ENCODE data around the gene OXT.

Gene OXT

DNA sequence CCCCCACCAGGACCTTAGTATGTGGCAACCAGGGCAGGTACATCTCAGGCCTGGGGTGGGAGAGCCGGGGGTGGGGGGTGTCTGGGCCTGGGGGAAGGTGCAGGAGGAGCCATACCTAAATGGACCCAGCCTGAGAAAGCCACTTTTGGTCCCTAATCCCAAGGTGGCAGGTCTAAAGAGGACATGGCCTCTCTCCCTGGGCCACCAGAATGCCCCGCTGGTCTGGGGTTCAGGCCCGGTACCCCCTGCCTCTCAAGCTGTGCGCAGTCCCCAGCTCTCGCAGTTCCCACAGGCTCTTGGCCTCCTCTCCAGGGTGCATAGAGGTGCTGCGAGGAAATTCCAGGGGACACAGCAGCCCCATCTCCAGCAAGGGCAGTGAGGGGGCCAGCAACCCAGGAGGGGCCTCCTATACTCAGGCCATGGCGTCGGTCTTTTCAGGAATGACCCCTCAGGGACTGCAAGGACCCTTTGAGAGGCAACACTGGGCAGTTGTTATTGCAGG, 14.2 kb downstream of the OXT start:
- no peak for DNase-seq (ENCODE audit: low spot score)

DNA sequence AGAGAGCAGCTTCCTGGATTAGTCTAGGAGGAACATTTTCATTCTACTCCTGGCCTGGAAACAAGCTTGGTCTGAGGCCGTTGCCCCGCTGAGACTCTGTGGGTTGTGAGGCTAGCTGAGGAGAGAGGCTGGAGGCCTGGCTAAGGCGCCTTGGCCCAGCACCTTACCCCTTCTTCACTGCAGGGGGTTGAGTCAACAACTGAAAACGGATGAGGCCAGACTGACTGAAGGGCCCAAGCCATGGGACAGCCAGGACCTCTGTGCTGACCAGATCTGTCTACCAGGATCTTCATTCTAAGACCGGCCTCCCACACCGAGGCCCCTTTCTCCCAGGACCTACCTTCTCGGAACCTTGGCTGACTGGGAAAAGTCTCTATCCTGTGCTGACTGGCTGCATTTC, 16.6 kb downstream of the OXT start:
- no peak for DNase-seq (ENCODE audit: low spot score)

DNA sequence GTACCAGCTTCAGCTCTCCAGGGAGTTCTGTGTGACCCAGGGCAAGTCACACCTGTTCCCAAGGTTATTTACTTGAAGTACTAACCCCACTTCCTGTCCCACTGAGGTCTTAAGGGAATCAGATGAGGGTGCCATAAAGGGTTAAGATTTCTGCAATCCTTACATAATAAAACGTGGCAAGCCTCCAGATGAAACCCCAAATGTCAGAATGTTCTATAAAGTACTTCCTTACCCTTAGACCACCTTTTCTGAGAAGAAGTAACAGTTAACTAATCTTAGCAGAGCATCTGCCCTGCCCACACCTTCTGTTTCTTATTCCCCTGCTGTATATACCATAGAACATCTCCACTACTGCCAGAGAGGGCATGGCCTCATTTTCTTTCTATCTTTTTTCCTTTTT, 19.1 kb downstream of the OXT start:
- DNase-seq (ENCODE audit: low spot score): no peak

DNA sequence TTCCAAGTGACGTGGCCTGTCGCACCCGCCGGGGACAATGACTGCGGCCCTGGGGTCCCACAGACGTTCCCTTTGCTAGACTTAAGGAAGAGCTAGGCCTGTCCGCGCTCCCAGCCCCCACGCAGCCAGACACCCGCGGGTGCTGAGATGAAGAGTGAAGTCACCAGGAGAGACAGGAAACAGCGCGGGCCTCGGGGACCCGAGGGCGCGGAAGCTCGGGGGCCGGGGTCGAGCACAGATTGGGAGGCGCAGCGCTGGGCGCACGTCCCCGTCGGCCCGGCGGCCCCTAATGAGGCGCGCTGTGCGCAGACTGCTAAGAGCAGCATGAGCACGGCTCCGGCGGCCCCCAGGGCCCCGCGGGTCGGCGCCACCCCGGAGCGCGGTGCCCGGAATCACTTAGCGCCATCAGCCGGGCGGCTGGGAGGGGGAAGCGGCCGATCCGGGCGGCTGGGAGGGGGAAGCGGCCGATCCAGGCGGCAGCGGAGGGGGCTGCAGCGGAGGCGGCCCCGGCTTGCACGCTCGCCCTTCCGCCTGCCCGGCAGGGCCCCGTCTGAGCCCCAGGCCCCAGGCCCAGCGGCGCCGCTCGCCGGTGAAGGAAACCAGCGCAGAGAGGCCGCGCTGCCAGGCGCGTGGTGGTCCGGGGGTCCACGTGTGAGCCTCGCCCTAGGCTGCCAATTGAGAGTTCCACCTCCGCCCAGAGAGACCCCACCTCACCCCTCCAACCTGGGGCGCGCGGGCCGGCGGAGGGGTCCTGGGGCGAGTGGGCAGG, 21.4 kb downstream of the OXT start:
- DNase-seq (ENCODE audit: low spot score): no peak

DNA sequence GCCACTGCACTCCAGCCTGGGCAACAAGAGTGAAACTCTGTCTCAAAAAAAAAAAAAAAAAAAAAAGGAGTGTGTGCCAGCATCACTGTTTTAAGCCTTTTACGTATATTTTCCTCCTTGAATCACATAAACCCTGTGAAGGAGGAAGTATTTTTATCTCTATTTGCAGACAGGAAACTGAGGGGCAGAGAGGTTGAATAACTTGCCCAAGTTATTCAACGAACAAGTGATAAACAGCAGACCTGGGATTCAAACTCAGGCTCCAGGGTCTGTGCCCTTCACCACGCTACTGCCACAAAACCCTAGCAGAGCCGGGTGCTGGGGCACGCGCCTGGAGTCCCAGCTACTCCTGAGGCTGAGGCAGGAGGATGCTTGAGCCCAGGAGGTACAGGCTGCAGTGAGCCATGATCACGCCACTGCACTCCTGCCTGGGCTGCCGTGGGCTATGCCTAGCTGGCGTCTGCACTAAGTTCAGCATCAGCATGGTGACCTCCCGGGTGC, 22.5 kb downstream of the OXT start:
- no peak for DNase-seq (ENCODE audit: low spot score)

DNA sequence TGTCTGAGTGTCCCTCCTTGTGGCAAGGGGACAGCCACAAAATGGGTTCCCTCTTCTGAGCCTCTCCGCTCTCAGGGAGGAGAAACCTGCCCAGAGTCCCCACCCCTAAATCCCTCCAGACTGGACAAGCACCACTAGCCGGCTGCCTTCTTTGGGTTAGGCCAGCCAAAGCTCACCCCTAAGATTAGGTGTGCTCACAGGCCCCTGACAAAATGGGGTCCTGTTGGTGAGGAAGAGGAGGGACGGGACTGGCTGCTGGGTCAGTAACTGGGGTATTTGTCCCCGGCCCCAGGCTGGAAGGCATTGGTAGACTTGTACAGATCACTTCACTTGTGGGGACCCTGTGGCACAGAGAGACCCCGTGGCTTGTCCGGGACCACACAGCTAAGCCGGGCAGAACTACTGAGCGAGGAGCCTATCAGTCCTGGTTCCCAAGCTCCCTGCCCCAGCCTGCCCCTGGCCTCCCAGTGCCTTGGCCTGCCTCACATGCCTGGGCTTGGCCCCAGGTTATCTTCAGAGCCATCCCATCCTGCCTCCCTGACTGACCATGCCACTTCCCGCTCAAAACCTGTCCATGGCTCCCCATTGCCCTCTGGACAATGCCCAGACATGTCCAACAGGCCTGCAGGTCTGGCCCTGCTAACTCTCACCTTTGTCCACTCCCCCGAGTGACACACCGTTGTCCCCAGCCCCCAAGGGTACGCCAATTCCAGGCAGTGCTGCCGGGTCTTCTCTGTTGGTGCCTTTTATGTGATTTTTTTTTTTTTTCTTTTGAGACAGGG, 23.6 kb downstream of the OXT start:
- DNase-seq (ENCODE audit: low spot score): no peak

DNA sequence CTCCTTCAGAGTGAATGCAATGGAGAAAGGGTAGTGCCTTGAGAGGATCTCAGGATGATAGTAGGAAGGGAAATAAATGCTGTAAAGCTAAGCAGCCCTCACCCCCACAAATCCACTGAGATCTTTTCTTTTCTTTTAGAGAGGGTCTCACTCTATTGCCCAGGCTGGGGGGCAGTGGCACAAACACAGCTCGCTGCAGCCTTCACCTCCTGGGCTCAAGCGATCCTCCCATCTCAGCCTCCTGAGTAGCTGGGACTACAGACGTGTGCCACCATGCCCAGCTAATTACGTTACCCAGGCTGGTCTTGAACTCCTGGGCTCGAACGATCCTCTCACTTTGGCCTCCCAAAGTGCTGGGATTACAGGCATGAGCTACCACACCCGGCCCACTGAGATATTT, 29.1 kb downstream of the OXT start:
- no peak for DNase-seq (ENCODE audit: low spot score)

DNA sequence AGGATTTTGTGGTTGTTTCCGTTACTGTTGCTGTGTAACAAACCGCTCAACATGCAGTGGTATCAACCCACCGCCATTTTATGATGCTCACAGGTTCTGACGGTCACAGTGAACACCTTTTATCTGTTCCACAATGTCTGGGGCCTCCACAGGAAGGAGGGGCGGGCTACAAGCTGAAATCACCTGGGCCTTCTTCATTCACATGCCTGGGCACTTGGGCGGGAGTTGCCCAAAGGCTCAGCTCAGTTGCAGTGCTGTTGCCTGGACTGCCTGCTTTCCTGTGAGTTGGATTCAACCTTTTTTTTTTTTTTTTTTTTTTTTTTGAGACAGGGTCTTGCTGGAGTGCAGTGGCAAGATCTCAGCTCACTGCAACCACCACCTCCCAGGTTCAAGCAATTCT, 29.8 kb downstream of the OXT start:
- no peak for DNase-seq (ENCODE audit: low spot score)

DNA sequence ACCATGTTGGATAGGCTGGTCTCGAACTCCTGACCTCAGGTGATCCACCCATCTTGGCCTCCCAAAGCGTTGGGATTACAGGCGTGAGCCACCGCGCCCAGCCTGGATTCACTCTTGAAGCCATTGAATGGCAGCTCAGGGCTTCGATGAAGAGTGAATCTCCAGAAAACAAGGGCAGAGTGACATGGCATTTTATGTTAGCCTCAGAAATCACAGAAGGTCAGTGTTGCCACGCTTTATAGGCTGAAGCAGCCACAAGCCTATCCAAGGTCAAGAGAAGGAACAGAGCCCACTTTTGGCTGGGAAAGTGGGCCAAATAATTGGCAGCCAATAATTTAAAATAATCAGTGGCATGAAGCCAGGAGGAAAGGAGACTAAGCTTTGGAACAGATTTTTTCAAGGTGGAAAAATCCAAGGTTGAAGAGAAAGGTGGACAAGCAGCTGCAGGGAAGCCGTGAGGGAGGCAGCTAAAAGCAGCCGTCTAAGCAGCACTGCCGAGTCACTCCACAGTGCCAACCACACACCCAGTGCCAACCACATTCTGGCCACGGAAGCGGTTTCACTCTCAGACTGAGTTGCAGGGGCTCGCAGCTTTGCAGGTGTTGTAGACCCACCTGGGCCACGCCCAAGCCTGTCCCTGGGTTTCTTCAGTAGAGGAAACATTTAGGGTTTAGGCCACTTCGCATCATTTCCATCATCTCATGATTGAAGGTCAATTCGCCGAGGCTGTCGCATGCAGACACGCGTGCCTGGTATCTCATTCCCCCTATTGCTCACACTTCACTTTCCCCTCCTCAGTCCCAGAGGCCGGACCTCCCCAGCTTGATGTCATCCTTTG, 30.5 kb downstream of the OXT start:
- no peak for DNase-seq (ENCODE audit: low spot score)

DNA sequence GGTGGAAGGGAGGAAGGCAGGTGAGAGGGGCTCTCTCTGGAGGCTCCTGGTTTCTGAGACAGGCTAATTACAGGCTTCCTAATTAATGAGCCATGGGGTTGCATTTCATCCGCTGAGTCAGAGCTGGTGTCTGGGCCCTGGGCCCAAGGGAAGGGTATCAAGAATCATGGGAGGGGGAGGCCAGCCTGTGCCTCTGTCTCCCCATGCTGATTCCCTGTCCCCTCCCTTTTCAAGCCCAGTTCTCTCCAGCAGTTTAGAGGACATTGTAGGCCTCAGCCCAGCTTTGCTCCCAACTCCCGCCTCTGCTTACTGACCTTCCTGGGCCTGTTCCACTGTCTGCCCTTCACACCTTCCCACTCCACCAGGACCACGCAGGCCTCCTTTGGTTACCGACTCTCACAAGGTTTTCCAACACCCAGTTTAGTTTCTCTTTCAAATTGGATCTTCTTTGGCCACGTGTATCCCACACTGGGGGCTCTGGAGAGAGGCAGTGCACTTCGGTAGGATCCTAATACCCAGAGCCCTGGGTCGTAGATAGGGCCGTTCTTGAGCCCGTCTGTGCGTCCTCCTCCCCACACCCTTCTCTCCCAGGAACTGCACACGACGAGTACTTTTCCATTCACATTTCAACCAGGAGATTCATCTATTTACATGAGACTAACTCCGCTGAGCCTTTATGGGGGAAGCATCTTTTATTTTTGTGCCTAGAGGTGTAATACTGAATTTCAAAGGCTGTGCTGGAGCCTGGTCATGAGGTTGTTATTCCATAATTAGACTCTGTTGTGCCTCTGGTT, 31.4 kb downstream of the OXT start:
- DNase-seq (ENCODE audit: low spot score): no peak

DNA sequence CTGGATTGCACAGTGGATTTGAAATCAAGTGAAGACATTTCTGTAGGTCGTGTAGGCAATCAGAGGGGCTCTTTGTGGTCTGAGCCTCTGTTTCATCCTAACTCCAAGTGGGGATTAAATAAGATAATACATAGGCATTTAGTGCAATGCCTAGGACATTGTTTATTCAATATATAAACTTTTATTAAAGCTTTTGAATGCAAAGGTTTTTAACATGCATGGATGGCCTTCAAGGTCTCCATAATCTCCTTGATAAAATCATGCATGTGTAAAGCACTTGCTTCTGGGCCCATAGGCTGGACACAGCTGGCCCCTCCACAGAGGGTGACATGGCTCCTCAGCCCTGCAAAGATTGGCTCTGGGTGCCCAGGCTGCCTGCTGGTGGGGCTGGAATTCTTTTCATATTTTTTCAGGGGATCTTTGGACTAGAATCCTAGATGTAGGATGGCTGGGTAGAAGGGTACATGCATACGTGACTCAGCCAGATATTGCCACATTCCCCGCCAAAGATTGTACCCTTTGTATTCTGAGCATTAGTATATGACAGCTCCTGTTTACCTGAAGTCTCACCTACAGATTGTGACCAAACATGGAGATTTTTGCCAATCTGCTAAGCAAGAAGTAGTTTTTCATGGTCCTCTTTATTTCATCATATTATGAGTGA, 32.1 kb downstream of the OXT start:
- DNase-seq (ENCODE audit: low spot score): no peak

DNA sequence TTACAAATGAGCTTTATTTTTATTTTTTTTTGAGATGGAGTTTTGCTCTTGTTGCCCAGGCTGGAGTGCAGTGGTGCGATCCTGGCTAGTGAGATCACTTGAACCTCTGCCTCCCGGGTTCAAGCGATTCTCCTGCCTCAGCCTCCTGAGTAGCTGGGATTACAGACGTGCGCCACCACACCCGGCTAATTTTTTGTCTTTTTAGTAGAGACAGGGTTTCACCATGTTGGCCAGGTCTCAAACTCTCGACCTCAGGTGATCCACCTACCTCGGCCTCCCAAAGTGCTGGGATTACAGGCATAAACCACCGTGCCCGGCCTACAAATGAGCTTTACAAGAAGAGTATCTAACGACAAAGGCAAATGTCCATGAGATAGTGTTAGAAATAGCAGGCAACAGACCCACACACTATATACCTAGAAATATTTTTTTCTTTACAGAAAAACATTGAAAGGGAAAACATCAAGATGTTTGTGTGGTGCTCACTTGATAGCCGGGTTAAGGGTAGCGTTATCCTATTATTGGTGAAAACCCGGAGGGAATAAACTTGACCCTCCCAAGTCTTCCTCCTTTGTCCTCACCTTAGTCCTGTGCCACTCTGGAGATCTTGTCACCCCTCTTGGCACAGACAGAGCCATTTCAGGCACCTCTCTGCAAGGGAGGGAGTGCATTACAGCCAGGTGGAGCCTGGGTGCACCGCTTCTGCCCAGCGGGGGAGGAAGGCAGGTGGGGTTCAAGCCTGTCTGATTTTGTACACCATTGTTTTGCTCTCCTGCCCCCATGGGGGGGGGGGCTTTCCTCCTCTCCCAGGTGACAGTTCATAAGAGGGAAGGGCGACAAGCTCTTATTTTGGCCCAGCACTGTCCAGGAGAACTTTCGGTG, 34.1 kb downstream of the OXT start:
- no peak for DNase-seq (ENCODE audit: low spot score)

DNA sequence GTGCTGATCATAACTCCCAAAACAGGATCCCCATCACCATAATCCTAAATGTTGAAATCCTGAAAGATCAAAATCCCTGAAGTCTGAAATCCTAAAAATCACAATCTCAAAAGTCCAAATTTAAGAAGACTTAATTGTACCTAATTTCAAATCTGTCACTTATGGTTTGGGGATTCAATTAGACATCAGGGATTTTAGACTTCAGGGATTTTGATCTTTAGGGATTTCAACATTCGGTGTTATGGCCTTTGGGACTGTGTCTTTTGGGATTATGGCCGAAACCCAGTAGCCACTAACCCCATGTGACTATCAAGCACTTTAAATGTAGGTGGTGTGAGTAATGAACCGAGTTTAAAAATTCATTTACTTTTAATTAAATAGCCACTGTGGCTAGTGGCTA, 34.8 kb downstream of the OXT start:
- no peak for DNase-seq (ENCODE audit: low spot score)

DNA sequence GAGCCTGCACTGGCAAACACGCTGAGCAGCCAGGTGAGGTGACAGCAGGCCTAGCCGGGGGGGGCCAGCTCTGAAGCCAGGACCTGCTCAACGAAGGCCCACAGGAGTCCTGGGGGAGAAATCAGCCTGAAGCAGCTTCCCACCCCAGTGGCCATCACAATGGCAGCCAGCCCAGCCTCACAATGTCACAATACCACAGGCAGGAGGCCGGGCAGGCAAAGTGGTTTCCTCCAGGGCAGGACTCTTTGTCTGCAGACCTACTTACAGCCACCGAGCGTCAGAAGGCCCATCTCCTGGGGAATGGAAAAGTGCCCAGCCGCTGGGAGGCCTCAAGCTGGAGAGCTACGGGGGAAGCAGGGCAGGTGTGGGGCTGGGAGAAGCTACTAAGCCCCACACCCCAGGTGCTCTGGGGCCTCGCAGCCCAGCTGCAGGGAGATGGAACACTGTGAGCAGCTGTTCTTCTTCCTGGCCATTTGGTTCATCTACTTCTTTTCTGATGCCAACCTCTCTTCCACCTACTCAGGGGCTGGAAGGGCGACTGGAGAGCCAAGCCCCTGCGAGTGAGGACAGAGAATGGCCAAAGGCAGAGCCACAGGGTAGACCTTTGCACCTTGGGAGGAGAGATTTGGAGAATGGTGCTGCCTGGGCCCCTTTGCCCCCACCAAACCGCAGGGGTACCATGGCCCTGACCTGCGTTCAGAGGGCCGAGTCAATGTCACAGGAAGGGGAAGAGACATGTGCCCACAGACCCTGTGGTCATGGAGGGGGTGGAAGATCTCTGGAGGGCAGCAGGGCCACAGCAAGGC, 35.4 kb downstream of the OXT start:
- DNase-seq (ENCODE audit: low spot score): no peak

DNA sequence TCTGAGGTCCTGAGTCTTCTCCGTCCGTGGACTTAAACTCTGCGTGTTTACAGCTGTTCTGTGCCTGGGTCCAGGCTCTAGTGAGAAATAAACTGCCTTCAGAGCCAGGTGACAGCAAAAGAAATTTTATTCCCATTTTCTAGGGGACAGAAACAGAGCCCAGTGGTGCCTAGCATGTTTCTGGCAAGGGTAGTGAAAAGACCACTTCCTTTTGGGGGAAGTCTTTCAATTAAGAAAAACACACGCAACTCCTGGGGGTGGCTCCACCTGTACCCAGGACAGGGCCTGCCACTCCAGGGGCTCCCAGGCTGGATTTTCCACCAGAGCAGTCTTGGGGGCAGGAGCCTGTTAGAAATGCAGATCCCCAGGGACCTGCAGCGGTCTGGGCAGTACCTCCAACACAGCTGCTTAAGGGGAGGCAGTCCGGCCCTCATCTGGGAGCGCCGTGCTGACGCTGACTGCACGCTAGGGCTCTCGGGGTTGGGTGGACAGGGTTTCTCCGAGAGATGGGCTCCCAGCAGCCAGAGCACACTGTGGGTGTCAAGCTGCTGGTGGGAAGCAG, 36.1 kb downstream of the OXT start:
- DNase-seq (ENCODE audit: low spot score): no peak

DNA sequence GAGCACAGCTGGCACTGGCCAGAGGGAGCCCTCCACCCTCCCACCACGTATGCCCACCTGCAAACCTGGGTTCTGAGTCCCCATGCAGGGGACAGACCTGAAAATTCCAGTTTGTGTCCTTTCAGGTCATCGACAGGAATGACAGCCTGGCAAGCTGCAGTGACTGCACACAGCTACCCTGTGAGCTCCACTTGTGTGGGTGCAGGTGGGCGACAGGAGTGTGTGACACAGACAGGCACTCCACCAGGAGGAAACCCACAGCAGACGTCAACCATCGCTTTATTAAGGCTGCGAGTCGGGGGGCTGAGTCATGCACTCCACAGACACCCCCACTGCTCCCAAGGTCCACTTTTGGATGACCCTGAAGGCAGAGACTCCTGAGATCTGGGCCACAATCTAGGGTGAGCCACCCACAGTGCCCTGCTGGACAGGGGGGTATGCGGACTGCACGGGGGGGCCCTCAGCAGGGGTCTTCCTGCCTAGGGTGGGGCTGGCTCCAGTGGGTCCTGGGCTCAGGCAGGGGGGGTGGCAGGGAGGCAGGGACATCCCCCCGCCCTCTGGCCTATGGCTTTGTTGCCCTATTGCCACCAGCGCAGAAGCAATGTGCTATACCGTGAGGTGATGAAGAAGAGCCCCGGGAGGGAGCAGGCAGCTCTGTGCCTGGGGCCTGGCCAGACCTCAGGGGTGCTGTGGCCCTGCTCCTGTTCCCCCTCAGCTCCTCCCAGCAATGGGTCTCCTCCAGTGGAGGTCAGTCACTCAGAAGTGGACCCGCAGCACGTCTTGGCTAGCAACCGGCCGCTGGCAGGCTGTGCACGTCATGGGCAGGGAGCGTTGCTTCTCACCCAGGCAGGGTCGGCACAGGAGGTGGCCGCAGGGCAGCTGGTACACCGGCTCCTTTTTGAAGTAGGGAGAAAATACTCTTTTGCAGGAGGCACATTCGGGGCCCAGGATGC, 38.2 kb downstream of the OXT start:
- DNase-seq (ENCODE audit: low spot score): no peak

DNA sequence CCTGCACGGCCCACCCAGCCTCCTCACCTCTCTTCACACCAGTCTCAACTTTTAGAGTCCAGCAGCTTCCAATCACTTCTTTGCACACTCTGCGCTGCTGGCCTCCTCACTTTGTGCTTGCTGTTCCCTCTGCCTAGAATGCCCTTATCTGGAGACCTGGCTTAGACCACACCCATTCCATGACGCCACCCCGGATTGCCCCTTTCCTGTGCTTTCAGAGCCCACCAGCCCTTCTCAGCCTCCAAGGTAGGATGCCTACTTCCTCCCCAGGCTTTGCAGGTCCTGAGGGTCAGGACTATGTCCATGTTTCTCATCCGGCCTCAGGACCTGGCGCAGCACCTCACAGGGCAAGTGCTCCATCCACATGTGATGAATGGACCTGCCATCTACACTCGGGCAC, 40.1 kb downstream of the OXT start:
- no peak for DNase-seq (ENCODE audit: low spot score)

DNA sequence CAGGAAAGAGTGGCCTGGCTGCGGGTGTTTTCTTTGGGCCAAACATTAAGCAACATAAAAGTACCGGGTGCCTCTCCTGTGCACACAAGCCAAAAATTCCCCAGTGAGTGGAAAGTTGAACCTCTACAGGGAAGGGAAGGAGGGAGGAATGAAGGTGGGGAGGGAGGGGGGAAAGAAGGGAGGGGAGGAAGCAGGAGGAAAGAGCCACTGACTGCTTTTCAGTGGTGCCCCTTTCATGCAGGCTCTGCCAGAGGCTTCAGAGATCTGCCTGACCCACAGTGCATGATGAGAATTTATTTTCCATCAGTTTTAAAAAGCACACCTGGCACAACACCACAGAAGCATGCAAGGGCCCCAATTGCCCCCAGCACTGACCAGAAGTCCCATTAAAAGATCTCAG, 40.6 kb downstream of the OXT start:
- DNase-seq (ENCODE audit: low spot score): no peak

All from hepatic stellate cell (primary cell).